A549 treated with Hydrocortisone at 1 μM for 4 hours (cell line): ENCODE measurements around the gene HSPB6. TPM values are rescaled to one million over a fixed set of nuclear protein-coding genes. Genes with fewer than 3 reads are reported as not detected.

Experiments
- total RNA-seq: library from RNA; stranded (reverse); fragments of 200-300 nt; extraction: Qiagen RNA extraction; gene quantifications from 5 replicates; pipeline ENCODE4 v1.2.3, GENCODE V29; 2022

HSPB6 gene, protein sequence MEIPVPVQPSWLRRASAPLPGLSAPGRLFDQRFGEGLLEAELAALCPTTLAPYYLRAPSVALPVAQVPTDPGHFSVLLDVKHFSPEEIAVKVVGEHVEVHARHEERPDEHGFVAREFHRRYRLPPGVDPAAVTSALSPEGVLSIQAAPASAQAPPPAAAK
- total RNA-seq: 0.14 to 0.35 TPM (median 0.29 TPM) in 5 replicates

DNA sequence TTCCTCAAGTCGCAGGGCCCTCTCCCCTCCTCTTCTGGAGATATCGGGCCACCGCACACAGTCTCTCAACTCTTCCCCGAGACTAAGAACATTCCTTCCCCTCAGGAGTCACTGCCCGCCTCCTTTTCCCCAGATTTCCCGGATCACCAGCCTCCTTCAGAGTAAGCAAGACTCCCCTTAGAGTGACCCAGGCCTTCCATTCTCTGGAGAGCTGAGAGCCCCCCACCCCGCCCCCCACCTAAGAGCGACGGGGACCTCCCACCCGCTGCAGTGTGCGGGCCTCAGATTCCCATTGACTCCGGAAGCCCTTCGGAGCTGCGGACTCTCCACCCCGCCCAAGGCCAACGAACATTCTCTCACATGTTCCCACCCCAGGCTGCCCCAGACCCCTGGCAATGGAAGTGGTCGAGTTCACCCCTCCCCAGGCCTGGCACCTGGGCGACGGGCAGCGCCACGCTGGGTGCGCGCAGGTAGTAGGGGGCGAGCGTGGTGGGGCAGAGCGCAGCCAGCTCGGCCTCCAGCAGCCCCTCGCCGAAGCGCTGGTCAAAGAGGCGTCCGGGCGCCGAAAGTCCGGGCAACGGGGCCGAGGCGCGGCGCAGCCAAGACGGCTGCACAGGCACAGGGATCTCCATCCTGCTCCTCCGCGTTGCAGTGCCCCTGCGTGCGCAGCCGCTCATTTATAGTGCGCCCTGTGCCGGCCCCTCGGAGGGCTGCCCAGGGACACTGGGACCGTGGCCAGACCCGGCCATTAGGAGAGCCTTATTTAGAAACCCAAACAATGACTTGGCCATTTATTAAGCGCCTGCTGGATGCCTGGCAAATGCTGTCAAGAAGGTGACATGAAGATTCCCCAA, at the start of gene HSPB6:
HSPB6 (minus strand) TSS at position 653 of the 854 bp plus-strand sequence; CDS start at position 632, 21 bp downstream.

DNA sequence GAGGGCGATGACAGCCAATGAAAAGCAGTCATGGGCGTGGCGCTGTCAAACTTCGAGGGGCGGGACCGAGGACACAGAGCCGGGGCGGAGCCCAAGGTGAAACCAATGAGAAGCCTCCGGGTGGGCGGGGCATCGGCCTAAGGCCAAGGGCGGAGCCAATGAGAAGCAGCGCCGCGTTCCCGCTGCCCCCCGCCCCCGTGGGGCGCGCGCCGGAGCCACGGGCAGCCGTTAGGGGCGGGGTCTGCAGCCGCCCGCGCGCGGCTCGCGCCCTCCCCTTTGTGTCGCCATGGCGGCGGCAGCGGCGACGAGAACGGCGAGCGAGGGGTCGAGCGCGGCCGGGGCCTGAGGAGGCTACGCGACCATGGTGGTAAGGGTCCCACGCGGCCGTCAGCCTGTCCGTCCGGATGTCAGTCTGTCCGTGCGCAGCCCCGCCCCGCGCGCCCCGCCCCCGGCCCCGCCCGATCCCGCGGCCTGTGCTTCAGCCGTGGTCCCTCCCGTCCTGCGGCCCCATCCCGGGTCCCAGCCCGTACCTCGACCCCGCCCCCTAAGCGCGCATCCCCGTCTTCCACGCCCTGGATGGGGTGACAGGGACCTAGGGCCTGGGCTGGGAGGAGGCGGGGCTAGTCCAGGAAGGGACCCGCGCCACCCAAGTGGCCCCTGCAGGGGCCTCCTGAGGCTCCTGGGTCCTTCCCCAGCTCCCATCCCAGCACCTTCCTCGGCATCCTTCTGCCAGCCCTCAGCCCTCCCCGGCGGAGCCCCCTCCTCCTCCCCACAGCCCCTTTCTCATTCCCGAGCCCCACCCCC, 18.7 kb upstream of the HSPB6 start, which contains the start of gene ARHGAP33:
ARHGAP33 (plus strand) TSS at position 267 of the 804 bp plus-strand sequence; CDS start at position 362, 95 bp downstream.

DNA sequence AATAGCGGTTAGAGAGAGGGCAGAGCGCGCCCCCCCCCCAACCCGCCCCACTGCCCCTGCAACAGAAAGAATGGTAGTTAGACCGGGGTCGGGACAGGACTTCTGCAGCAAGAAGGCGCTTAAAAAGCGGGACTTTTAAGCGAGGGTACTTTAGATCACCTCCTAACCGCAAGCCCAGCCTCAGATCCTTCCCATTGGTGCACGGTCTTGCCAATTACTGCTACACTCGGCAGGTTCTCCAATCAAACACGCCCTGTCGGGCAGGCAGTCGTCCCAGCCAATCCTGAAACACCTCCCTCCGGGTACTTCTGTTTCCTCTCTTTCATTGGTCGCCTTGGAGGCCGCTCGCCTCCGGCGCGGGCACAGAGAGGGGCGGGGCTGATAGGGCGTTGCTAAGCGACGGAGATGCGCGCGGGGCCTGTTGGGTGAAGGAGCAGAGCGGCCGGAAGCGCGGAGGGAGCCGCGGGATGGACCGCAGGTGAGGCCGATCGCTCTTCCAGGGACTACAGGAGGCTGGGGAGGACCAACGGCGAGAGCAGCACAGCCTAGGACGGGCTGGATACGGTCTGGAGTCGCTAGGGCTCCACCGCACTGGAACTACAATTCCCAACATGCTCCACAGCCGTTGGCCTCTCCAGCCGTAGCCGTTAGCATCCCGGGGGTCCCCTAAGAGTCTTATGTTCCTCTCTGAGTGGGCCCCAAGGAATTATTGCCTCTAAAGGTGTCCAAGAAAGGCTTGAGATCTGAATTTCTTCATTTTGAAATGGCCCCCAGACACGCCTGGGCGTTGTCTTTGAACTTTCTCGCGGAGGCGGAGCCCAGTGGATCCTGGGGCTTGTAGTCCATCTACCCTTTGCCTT, 1.1 kb upstream of the HSPB6 start, which contains the start of gene PROSER3:
PROSER3 (plus strand) TSS at position 428 of the 860 bp plus-strand sequence; CDS start at position 468, 40 bp downstream.

DNA sequence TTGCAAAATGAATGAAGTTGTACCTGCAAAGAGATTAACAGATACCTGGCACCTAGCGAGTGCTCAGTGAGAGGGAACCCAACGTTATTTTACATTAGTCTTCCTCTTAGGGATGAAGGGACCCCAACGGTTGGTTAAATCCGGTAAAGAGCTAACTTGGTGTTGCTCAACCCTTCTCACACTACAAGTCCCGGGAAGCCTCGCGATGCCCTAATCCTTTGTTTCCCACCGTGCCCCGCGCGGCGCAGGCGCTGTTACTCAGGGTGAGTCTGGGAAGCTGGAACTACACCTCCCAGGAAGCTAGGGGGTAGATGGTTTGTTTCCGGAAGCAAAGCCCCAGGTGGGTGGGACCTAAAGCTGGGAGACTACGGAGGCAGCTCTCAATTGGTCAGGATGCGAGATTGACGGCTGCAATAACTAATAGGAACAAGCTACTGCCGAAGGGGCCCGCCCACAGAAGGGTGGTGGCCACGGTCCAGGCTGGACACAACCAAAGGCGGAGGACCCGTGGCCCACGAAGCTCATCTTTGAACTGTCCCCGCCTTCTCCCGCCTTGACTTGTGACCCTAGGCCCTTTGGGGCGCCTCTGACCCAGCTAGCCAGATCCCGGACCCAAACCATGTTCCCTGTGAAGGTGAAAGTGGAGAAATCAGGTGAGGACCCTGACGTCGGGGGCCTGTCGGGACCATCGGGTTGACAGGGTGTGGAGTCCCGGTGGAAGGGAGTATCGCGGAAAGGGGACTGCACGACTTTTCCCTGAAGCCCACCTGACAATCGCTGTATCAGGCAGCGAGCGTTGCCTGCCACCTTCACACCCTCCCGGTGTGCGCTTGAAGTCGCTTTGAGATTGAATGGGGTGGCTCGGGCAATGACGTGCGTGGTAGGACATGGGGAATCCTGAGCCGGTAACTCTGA, 8.5 kb downstream of the HSPB6 start, which contains the start of gene LIN37:
LIN37 (plus strand) TSS at position 471 of the 915 bp plus-strand sequence; CDS start at position 620, 149 bp downstream.

DNA sequence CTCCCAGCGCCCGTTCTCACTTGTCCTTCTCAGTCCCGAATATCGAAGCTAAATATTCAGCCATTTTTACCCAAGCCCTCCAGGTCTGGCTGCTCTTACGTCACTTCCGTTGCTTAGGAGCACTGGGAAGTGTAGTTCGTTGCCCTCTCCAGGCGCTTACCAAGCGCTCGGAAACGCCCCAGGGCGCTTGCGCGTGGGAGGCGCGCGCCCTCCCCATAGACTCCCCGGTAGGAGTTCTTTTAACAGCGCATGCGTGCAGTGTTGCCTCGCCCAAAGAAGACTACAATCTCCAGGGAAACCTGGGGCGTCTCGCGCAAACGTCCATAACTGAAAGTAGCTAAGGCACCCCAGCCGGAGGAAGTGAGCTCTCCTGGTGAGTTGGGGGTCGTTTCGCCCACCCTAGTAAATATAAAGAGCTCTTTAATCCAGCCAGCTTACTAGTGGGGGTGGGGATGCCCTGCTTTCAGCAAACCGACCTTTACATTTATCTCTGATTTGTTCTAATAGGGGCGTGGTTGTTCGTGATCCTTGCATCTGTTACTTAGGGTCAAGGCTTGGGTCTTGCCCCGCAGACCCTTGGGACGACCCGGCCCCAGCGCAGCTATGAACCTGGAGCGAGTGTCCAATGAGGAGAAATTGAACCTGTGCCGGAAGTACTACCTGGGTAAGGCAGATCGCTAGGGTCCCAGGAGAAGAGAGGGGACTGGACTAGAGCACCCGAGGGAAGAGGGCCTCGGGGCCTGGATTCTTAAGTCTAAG, 11.3 kb downstream of the HSPB6 start, which contains the start of the genes PSENEN and U2AF1L4:
PSENEN (plus strand) TSS at position 324 of the 759 bp plus-strand sequence; CDS start at position 604, 280 bp downstream.
U2AF1L4 (minus strand) TSS at position 91 of the 759 bp plus-strand sequence; CDS start at position 64, 27 bp downstream.

DNA sequence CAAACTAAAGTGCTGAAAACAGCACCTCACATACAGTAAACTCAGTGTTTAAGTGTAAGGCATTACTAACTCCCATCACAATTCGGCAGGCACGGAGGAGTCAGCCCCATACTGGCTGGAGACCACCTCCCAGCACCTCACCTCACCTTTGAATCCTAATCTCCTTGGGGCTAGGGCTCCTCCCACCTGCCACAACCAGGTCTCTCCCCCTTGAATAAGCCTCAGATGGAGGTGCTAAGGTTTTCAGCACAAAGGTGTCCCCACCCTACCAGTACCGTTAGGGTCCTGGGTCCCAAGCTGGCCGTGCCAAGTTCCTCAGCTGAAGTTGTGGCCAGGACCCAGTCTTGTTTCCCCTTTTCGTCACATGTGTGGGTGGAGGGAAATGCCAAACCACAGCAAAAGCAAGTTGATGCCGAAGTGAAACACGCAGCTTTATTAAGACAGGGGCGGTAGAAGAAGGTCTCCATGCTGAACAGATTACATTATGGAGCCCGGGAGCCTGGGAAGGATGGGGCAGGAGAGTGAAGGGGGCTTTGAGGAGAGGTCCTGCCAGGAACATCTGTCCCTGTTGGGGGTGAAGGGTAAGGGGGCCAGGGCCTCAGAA, 14.6 kb downstream of the HSPB6 start, which contains the start of gene IGFLR1:
IGFLR1 (minus strand) TSS at position 332 of the 604 bp plus-strand sequence. CDS start 1,272 bp downstream, outside the sequence.

DNA sequence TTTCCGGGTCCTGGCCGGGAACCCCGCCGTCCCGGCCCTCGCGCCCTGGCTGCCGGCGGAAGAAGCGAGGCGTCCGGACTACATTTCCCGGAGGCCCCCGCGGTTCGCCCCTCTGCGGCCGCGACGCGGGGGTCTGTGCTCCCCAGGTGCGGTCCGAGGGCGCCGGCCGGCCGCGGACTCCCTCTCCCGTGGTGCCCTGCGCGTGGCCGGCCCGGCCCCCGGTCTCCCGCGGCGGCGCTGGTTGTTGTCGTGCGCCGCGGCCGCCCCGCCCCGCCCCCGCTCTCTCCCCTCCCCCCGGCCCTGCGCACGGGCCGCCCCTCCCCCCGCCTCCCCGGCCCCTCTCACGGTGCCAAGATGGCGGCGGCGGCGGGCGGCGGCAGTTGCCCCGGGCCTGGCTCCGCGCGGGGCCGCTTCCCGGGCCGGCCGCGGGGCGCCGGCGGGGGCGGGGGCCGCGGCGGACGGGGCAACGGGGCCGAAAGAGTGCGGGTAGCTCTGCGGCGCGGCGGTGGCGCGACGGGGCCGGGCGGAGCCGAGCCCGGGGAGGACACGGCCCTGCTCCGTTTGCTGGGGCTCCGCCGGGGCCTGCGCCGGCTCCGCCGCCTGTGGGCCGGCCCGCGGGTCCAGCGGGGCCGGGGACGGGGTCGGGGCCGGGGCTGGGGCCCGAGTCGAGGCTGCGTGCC, 39.0 kb downstream of the HSPB6 start, which contains the start of gene KMT2B:
KMT2B (plus strand) TSS at position 339 of the 680 bp plus-strand sequence; CDS start at position 355, 16 bp downstream.

Other genes with a start within 250 kb of the HSPB6 start
- gene DMKN, start 243.4 kb downstream of the HSPB6 start, total RNA-seq: 33.8 to 45.0 TPM (median 35.0 TPM) in 5 replicates
- 2.2 to 4.6 TPM (median 3.5 TPM) in 5 replicates for gene SBSN, start 228.7 kb downstream of the HSPB6 start, total RNA-seq
- gene GAPDHS, start 223.6 kb downstream of the HSPB6 start, total RNA-seq: 0.09 TPM in 1 of 5 replicates, not detected in the others
- 323 to 433 TPM (median 412 TPM) in 5 replicates for gene TMEM147, start 211.4 kb downstream of the HSPB6 start, total RNA-seq
- 0.07 to 0.09 TPM in 2 of 5 replicates, not detected in the others for gene ATP4A, start 193.4 kb downstream of the HSPB6 start, total RNA-seq
- not detected in 5 replicates for gene PMIS2, start 170.9 kb downstream of the HSPB6 start, total RNA-seq
- gene HAUS5, start 144.3 kb downstream of the HSPB6 start, total RNA-seq: 13.0 to 16.4 TPM (median 14.9 TPM) in 5 replicates
- 147 to 203 TPM (median 195 TPM) in 5 replicates for gene RBM42, start 128.0 kb downstream of the HSPB6 start, total RNA-seq
- gene ETV2, start 115.3 kb downstream of the HSPB6 start, total RNA-seq: 1.5 to 3.3 TPM (median 2.9 TPM) in 5 replicates
- gene COX6B1, start 108.7 kb downstream of the HSPB6 start, total RNA-seq: 1,261 to 1,482 TPM (median 1,322 TPM) in 5 replicates
- gene UPK1A, start 90.5 kb downstream of the HSPB6 start, total RNA-seq: 0.52 to 1.5 TPM (median 1.0 TPM) in 5 replicates
- not detected in 5 replicates for gene ZBTB32, start 52.5 kb downstream of the HSPB6 start, total RNA-seq
- gene KMT2B, start 39.0 kb downstream of the HSPB6 start, total RNA-seq: 53.9 to 62.2 TPM (median 56.6 TPM) in 5 replicates
- gene IGFLR1, start 14.6 kb downstream of the HSPB6 start, total RNA-seq: 11.5 to 12.9 TPM (median 11.8 TPM) in 5 replicates
- gene U2AF1L4, start 11.6 kb downstream of the HSPB6 start, total RNA-seq: 21.9 to 27.5 TPM (median 24.7 TPM) in 5 replicates
- 250 to 344 TPM (median 287 TPM) in 5 replicates for gene PSENEN, start 11.4 kb downstream of the HSPB6 start, total RNA-seq
- 21.5 to 27.9 TPM (median 23.2 TPM) in 5 replicates for gene LIN37, start 8.5 kb downstream of the HSPB6 start, total RNA-seq
- gene PROSER3, start 1.1 kb upstream of the HSPB6 start, total RNA-seq: 19.6 to 32.1 TPM (median 24.2 TPM) in 5 replicates
- gene ARHGAP33, start 18.5 kb upstream of the HSPB6 start, total RNA-seq: 4.7 to 9.3 TPM (median 7.4 TPM) in 5 replicates
- gene PRODH2, start 55.8 kb upstream of the HSPB6 start, total RNA-seq: 0.15 to 0.36 TPM (median 0.25 TPM) in 5 replicates
- 0.35 to 0.68 TPM (median 0.59 TPM) in 5 replicates for gene NPHS1, start 95.5 kb upstream of the HSPB6 start, total RNA-seq
- 0.43 to 0.63 TPM (median 0.50 TPM) in 5 replicates for gene KIRREL2, start 99.9 kb upstream of the HSPB6 start, total RNA-seq
- 68.9 to 98.3 TPM (median 90.2 TPM) in 5 replicates for gene APLP1, start 111.5 kb upstream of the HSPB6 start, total RNA-seq
- gene NFKBID, start 143.5 kb upstream of the HSPB6 start, total RNA-seq: 5.2 to 6.5 TPM (median 6.3 TPM) in 5 replicates
- 0.29 to 0.79 TPM (median 0.46 TPM) in 4 of 5 replicates, not detected in the other for gene HCST, start 145.5 kb upstream of the HSPB6 start, total RNA-seq
- gene TYROBP, start 151.3 kb upstream of the HSPB6 start, total RNA-seq: not detected in 5 replicates
- 15.7 to 24.4 TPM (median 20.9 TPM) in 5 replicates for gene LRFN3, start 179.3 kb upstream of the HSPB6 start, total RNA-seq
- gene SDHAF1, start 238.2 kb upstream of the HSPB6 start, total RNA-seq: 28.9 to 48.5 TPM (median 46.4 TPM) in 5 replicates